ENCODE measurements around the gene SYNPR.

Gene SYNPR

GRCh38 chr3:63521657-63522056 is 243.5 kb downstream of the SYNPR start:
- Histone ChIP-seq H3K4me1 (ENCODE audit: insufficient read depth, low read length) (no peaks in the 10 kb centered on the region), H3K4me2 (ENCODE audit: insufficient read depth, low read length) (no peak overlapping the region), H3K9ac (ENCODE audit: low read depth, low read length) (no peak overlapping the region), H3K27ac (ENCODE audit: low read length) (no peak overlapping the region), H3K79me2 (ENCODE audit: insufficient read depth, low read length) (no peaks in the 10 kb centered on the region), H3K27me3 (ENCODE audit: insufficient read depth, low read length, poor library complexity) (no peaks in the 10 kb centered on the region), H4K20me1 (ENCODE audit: insufficient read depth, low read length) (no peaks in the 10 kb centered on the region), H3K9me3 (ENCODE audit: insufficient read depth, low read length, severe bottlenecking) (no peaks in the 10 kb centered on the region), H2AFZ (ENCODE audit: low read depth, low read length) (no peak overlapping the region), H3K36me3 (ENCODE audit: insufficient read depth, low read length) (no peaks in the 10 kb centered on the region), H3K4me3 (ENCODE audit: low read depth in 1 of 2, low read length in 2 of 2) (no peak overlapping the region)
- DNase-seq: no peak
- ATAC-seq (ENCODE audit: insufficient read depth, low read depth): no peak
- TF ChIP-seq CTCF (IDR thresholded peaks at IDR 0.05; ENCODE audit: borderline replicate concordance, extremely low read depth, low read length, poor library complexity, severe bottlenecking): no peak
- TF ChIP-seq EZH2 (IDR thresholded peaks at IDR 0.05; ENCODE audit: borderline replicate concordance, low read depth, low read length, severe bottlenecking): no peak

GRCh38 chr3:63523100-63523499 is 245.0 kb downstream of the SYNPR start:
- H3K27ac ChIP-seq (ENCODE audit: low read length): no peak overlapping the region
- no peaks in the 10 kb centered on the region for H3K79me2 ChIP-seq (ENCODE audit: insufficient read depth, low read length)
- H3K36me3 ChIP-seq (ENCODE audit: insufficient read depth, low read length): no peaks in the 10 kb centered on the region
- no peak for TF ChIP-seq EZH2 (IDR thresholded peaks at IDR 0.05; ENCODE audit: borderline replicate concordance, low read depth, low read length, severe bottlenecking)
- no peaks in the 10 kb centered on the region for H3K27me3 ChIP-seq (ENCODE audit: insufficient read depth, low read length, poor library complexity)
- H2AFZ ChIP-seq (ENCODE audit: low read depth, low read length): no peak overlapping the region
- H3K9me3 ChIP-seq (ENCODE audit: insufficient read depth, low read length, severe bottlenecking): no peaks in the 10 kb centered on the region
- no peak overlapping the region for H3K9ac ChIP-seq (ENCODE audit: low read depth, low read length)
- ATAC-seq (ENCODE audit: insufficient read depth, low read depth) (no peak), DNase-seq (no peak)
- no peaks in the 10 kb centered on the region for H4K20me1 ChIP-seq (ENCODE audit: insufficient read depth, low read length)
- H3K4me1 ChIP-seq (ENCODE audit: insufficient read depth, low read length): no peaks in the 10 kb centered on the region
- no peak overlapping the region for H3K4me2 ChIP-seq (ENCODE audit: insufficient read depth, low read length)
- H3K4me3 ChIP-seq (ENCODE audit: low read depth in 1 of 2, low read length in 2 of 2): no peak overlapping the region

- H3K27me3 ChIP-seq (ENCODE audit: insufficient read depth, low read length, poor library complexity): no peaks in the 10 kb centered on the region
- no peak overlapping the region for H3K4me3 ChIP-seq (ENCODE audit: low read depth in 1 of 2, low read length in 2 of 2)
- H3K79me2 ChIP-seq (ENCODE audit: insufficient read depth, low read length): no peaks in the 10 kb centered on the region
- no peaks in the 10 kb centered on the region for H3K4me1 ChIP-seq (ENCODE audit: insufficient read depth, low read length)
- TF ChIP-seq EZH2 (IDR thresholded peaks at IDR 0.05; ENCODE audit: borderline replicate concordance, low read depth, low read length, severe bottlenecking) (no peak), CTCF (IDR thresholded peaks at IDR 0.05; ENCODE audit: borderline replicate concordance, extremely low read depth, low read length, poor library complexity, severe bottlenecking) (no peak)
- ATAC-seq (ENCODE audit: insufficient read depth, low read depth): no peak
- no peak overlapping the region for H3K4me2 ChIP-seq (ENCODE audit: insufficient read depth, low read length)
- no peak for DNase-seq
- H3K9me3 ChIP-seq (ENCODE audit: insufficient read depth, low read length, severe bottlenecking): no peaks in the 10 kb centered on the region
- no peak overlapping the region for H3K27ac ChIP-seq (ENCODE audit: low read length)
- H4K20me1 ChIP-seq (ENCODE audit: insufficient read depth, low read length): no peaks in the 10 kb centered on the region
- H3K36me3 ChIP-seq (ENCODE audit: insufficient read depth, low read length): no peaks in the 10 kb centered on the region
- H3K9ac ChIP-seq (ENCODE audit: low read depth, low read length): no peak overlapping the region
- no peak overlapping the region for H2AFZ ChIP-seq (ENCODE audit: low read depth, low read length)
These were observed 250.4 kb downstream of the SYNPR start for GRCh38 chr3:63528325-63529000.

GRCh38 chr3:63532521-63532920 is 254.4 kb downstream of the SYNPR start:
- no peak overlapping the region for H2AFZ ChIP-seq (ENCODE audit: low read depth, low read length)
- H4K20me1 ChIP-seq (ENCODE audit: insufficient read depth, low read length): no peaks in the 10 kb centered on the region
- TF ChIP-seq CTCF (IDR thresholded peaks at IDR 0.05; ENCODE audit: borderline replicate concordance, extremely low read depth, low read length, poor library complexity, severe bottlenecking) (no peak), EZH2 (IDR thresholded peaks at IDR 0.05; ENCODE audit: borderline replicate concordance, low read depth, low read length, severe bottlenecking) (no peak)
- H3K79me2 ChIP-seq (ENCODE audit: insufficient read depth, low read length): no peaks in the 10 kb centered on the region
- no peak overlapping the region for H3K4me3 ChIP-seq (ENCODE audit: low read depth in 1 of 2, low read length in 2 of 2)
- H3K9me3 ChIP-seq (ENCODE audit: insufficient read depth, low read length, severe bottlenecking): no peaks in the 10 kb centered on the region
- H3K4me2 ChIP-seq (ENCODE audit: insufficient read depth, low read length): no peak overlapping the region
- no peaks in the 10 kb centered on the region for H3K36me3 ChIP-seq (ENCODE audit: insufficient read depth, low read length)
- no peak for ATAC-seq (ENCODE audit: insufficient read depth, low read depth)
- no peaks in the 10 kb centered on the region for H3K27me3 ChIP-seq (ENCODE audit: insufficient read depth, low read length, poor library complexity)
- H3K9ac ChIP-seq (ENCODE audit: low read depth, low read length): no peak overlapping the region
- H3K27ac ChIP-seq (ENCODE audit: low read length): no peak overlapping the region
- H3K4me1 ChIP-seq (ENCODE audit: insufficient read depth, low read length): no peaks in the 10 kb centered on the region
- DNase-seq: no peak
